ENCODE data around the gene LIPI. TPM values are rescaled to one million over a fixed set of nuclear protein-coding genes. Genes with fewer than 3 reads are reported as not detected.
"Not testable (repeated sequence)": the region's sequence is repeated elsewhere in the genome, so short reads cannot be mapped to it uniquely, and the experiment has no call there.

The LIPI gene
- total RNA-seq, 1 experiment from 2014 or later, result not detected

DNA sequence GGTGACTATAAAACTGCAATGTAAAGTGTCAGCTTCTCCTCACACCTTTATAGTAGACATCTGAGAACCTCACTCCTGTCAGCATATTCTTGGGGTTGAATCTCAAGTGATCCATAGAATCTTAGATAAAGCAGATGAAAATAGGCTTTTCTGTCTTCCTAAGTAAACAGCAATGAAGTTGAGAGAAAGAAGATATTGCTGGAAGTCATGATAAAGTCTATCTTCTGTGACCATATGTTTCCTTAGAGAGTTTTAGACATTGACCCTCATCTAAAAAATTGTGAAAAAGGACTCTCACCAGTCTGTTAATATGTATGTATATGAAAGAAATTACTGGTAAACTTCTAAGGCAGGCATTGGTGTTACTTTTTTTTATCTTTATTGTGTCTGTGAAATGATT, 66.8 kb downstream of the LIPI start:
- in situ Hi-C loops (cut with HindIII; ENCODE audit: low pct_unique_long_range_greater_than_20kb, low sequenced_read_pairs), result no loop called here

DNA sequence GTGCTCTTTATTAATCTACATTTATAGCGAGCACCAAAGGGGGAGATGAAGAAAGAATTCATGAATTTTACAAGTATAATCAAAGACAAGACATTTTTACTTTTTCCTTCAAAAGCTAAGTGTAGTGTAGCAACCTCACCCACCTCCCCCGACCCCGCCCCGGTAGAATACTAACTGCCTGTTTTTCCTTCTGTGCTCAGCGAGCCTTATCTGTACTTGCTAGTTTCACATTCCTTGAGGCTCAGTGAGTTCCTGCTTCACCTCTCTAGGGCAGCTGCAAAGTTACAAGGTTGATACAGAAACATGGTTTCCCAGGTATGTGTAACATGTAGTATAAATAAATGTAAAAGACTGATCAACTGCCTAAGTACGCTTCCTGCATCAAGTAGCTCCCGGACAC, 86.5 kb downstream of the LIPI start:
- DNase-seq (ENCODE audit: low read depth, low spot score), result no peak
- in situ Hi-C loops (cut with HindIII; ENCODE audit: low pct_unique_long_range_greater_than_20kb, low sequenced_read_pairs), result no loop called here

More for the DNA sequence above, 66.8 kb downstream of the LIPI start:
- no peak for DNase-seq (ENCODE audit: low read depth, low spot score)

DNA sequence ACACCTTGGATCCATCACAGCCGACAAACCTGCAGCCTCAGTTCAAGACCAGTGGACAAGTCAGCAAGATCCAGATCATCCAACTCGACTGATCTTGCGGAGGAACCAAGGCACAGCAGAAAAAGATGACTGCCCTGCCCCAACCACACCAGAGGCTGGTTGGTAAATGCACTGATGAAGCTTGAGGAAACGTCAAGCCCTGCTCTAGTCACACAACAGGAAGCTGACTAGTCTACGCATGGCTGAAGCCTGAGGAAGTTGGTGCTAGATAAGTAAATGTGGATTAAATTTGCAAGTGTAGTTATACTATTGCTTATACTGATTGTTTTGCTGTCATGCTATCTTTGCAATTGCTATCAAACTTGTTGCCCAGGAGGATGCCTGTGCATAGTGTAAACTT, 89.0 kb downstream of the LIPI start:
- DNase-seq (ENCODE audit: low read depth, low spot score), result no peak

DNA sequence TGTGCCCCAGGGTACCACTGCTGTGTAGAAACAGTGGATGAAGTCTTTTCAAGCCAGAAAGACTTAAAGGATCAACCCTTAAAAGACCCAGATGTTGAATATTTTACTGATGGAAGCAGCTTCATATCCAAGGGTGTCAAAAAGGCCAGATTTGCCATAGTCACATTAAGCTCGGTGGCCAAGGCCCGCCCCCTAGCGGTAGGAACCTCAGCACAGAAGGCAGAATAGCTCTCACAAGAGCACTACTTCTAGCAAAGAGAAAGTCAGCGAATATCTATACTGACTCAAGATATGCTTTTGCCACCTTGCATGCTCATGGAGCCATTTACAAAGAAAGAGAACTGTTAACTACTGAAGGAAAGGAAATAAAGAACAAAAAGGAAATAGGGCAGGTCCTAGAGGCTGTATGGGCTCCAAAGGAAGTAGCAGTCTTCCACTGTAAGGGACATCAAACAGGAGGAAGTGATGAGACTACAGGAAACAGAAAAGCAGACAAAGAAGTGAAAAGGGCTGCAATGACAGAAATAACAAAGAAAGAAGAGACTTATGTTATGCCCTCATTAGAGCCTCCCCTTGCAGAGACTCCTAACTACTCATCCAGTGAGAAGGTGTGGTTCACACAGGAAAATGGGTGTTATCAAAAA, 90.5 kb downstream of the LIPI start:
- in situ Hi-C loops (cut with HindIII; ENCODE audit: low pct_unique_long_range_greater_than_20kb, low sequenced_read_pairs), result no loop called here
- DNase-seq (ENCODE audit: low read depth, low spot score), result peak; percentile 67

More for the DNA sequence above, 89.0 kb downstream of the LIPI start:
- in situ Hi-C loops (cut with HindIII; ENCODE audit: low pct_unique_long_range_greater_than_20kb, low sequenced_read_pairs), result no loop called here

DNA sequence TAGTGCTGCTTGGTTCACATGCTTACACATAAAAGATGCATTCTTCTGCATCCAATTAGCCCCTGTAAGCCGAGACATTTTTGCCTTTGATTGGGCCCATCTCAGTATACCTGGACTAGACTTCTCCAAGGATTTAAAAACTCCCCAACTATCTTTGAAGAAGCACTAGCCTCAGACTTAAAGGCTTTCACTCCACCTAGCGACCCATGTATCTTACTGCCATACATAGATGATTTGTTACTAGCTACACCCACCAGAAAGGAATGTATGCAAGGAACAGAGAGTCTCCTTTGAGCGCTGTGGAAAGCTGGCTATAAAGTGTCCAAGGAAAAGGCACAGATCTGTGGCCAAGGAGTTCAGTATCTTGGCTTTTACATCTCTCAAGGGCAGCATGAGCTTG, 91.7 kb downstream of the LIPI start:
- peak; percentile 43 for DNase-seq (ENCODE audit: low read depth, low spot score)
- in situ Hi-C loops (cut with HindIII; ENCODE audit: low pct_unique_long_range_greater_than_20kb, low sequenced_read_pairs), result no loop called here

DNA sequence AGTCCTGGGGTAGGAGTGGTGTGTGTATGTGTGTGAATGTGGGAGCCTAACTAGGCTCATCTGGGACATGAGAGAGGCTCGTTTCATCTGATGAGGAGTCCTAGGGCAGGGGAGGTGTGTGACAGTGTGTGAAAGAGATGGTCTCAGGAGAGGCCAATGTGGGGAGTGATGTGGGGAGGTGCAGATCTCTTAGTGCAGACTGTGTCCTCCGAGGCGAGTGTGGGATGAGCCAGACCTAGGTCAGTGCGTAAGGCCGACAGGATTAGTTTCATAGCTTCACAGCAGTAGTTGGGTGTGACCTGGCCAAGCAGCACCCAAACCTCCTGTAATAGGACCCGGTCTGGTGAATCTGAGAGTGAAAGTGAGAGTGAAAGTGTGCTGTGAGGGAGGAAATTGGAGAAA, 94.7 kb downstream of the LIPI start:
- in situ Hi-C loops (cut with HindIII; ENCODE audit: low pct_unique_long_range_greater_than_20kb, low sequenced_read_pairs), result no loop called here

DNA sequence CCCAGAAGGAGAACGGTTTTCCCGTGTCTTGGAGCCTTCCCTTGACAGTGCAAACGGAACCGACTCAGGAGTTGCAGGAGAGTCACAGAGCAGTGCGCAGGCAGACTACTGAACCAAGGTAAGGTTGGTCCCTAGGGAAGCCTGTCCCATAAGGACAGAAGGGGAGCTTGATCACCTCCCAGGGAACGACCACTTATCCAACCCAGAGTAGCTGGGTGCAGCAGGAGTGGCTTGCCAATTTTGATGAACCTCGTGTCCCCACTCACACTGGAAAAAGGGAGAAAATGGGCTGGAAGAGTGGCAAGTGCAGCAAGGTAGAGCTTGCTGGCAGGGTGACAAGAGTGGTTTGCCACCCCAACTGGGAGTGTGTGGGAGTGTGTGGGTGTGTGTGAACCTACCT, 95.1 kb downstream of the LIPI start:
- no peak for DNase-seq (ENCODE audit: low read depth, low spot score)
- in situ Hi-C loops (cut with HindIII; ENCODE audit: low pct_unique_long_range_greater_than_20kb, low sequenced_read_pairs), result no loop called here

More for the DNA sequence above, 94.7 kb downstream of the LIPI start:
- DNase-seq (ENCODE audit: low read depth, low spot score), result no peak

DNA sequence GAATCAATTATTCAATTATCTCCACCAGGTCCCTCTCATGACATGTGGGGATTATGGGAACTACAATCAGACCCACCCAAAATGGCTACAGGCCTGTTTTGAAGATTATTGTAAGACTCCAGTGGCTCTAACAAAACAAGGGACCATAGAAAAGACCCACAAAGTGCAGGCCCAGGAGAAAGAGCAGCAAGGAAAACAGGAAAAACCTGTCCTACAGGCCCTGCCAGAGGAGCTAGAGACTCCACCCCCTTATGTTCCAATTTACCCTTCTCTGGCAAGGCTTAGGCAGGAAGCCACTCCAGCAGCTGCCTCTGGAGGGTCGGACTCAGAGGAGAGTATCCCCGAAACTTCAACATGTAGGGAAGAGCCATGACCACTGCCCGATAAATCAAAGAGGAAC, 96.5 kb downstream of the LIPI start:
- no peak for DNase-seq (ENCODE audit: low read depth, low spot score)
- in situ Hi-C loops (cut with HindIII; ENCODE audit: low pct_unique_long_range_greater_than_20kb, low sequenced_read_pairs), result no loop called here

DNA sequence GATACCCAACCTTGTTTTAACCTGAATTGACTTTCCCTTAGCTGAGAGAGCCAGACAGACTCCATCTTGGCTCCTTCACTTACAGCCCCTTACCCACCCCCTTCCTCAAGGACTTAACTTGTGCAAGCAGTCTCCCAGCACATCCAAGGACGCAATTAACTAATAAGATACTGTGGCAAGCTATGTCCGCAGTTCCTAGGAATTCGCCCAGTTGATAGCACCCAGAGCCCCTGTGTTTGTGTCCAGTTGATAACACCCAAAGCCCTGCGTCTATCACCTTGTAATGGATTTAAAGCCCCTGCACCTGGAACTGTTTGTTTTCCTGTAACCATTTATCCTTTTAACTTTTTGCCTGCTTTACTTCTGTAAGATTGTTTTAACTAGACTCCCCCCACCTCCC, 106.2 kb downstream of the LIPI start:
- in situ Hi-C loops (cut with HindIII; ENCODE audit: low pct_unique_long_range_greater_than_20kb, low sequenced_read_pairs); DNase-seq (ENCODE audit: low read depth, low spot score): not testable (repeated sequence)

DNA sequence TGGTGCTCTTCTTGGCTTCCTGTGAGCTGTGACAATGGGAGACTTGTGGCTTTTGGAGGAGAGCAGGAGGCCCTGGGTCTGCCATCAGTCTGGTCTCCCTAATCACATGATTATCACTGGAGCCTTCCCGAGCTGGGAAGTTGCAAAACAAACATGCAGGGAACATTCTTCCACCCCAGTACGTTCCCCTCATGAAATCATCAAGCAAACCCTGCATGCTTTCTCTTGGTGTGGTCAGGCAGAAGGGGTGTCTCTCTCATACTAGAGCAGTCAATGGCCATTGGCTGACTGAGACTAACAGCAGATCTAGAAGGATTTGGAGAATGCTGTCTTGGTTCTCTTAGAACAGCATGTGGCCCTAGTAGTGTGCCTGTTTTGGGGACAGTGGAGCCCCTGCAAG, 111.2 kb downstream of the LIPI start:
- DNase-seq (ENCODE audit: low read depth, low spot score), result no peak
- in situ Hi-C loops (cut with HindIII; ENCODE audit: low pct_unique_long_range_greater_than_20kb, low sequenced_read_pairs), result no loop called here

DNA sequence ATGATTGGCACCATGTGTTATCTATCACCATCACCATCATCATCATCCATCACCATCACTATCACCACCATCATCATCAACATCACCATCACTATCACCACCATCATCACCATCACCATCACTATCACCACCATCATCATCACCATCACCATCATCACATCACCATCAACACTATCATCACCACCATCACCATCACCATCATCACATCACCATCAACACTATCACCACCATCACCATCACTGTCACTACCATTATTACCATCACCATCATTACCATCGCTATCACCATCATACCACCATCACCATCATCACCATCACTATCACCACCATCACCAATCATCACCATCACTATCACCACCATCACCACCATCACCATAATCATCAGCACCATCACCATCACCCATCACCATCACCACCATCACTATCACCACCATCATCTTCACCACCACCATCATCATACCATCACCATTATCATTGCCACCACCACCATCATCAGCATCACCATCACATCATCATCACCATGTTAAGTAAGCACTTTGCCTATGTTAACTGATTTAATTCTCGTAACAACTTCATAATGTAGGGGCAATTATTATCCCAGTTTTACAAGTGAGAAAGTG, 112.8 kb downstream of the LIPI start:
- in situ Hi-C loops (cut with HindIII; ENCODE audit: low pct_unique_long_range_greater_than_20kb, low sequenced_read_pairs), result no loop called here
- no peak for DNase-seq (ENCODE audit: low read depth, low spot score)

DNA sequence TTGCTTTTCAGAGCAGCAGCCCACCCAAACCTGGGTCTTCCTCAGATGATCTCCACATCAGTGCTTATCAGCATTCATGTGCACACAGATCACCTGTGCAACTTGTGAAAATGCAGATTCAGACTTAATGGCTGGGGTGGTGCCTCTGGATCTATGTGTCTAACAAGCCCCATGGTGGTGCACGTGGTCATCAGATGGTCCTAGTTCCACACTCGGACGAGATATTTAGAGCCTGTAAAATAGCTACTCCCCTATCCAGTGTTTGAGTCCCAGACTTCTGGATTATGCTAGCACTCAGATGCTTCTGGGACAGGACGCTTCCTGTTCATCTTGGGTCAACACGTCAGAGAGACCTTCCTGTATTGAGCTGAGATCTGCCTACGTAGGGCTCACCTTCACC, 114.2 kb downstream of the LIPI start:
- no peak for DNase-seq (ENCODE audit: low read depth, low spot score)
- in situ Hi-C loops (cut with HindIII; ENCODE audit: low pct_unique_long_range_greater_than_20kb, low sequenced_read_pairs), result no loop called here

DNA sequence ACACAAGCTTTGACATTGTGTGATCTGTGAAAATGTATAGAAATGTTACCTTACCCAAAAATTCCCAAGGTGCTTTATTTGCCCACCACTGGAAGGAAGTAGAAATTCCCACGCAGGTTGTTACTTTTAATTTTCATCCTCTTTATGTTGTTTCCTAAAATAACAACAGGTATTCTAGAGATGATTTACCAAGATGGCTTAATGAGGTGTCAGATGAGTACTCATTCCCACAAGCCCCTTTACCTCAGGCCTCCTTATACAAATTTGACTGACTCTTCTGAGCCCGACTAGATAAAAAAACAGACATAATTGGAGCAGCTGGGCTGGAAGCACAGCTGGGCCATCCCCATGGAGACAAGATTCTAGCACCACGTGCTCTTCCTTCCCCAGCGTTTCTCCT, 114.6 kb downstream of the LIPI start:
- DNase-seq (ENCODE audit: low read depth, low spot score), result no peak

DNA sequence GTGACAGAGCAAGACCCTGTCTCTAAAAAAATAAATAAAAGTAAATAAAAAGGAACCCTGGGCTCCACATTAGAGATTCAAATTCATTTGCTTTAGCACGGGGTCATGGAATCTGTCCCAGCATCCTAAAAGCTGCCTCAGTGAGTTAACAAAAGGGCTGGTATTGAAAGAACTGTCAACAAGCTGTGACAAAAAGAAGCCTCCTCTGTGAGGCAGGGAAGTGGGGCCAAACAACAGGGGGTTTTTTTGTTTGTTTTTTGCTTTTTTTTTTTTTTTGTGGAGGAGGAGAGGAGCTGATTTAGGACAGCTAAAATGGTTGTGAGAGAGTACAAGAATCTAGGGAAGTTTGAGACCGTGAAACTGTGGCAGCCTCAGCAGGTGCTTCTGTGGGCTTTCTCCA, 115.7 kb downstream of the LIPI start:
- DNase-seq (ENCODE audit: low read depth, low spot score), result no peak
- in situ Hi-C loops (cut with HindIII; ENCODE audit: low pct_unique_long_range_greater_than_20kb, low sequenced_read_pairs), result no loop called here

More for the DNA sequence above, 114.6 kb downstream of the LIPI start:
- in situ Hi-C loops (cut with HindIII; ENCODE audit: low pct_unique_long_range_greater_than_20kb, low sequenced_read_pairs), result no loop called here

DNA sequence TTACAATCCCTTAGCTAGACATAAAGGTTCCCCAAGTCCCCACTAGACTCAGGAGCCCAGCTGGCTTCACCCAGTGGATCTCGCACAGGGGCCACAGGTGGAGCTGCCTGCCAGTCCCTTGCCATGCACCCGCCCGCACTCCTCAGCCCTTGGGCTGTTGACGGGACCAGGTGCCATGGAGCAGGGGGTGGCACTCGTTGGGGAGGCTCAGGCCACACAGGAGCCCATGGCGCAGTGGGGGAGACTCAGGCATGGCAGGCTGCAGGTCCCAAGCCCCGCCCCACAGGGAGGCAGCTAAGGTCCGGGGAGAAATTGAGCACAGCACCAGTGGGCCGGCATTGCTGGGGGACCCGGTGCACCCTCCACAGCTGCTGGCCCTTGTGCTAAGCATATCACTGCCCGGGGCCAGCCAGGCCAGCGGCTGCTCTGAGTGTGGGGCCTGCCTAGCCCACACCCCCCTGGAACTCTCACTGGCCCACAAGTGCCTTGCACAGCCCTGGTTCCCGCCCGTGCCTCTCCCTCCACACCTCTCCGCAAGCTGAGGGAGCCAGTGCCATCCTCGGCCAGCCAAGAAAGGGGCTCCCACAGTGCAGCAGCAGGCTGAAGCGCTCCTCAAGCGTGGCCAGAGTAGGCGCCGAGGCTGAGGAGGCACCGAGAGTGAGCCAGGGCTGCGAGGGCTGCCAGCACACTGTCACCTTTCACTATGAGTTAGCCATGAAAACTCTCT, 117.8 kb downstream of the LIPI start:
- in situ Hi-C loops (cut with HindIII; ENCODE audit: low pct_unique_long_range_greater_than_20kb, low sequenced_read_pairs), result no loop called here
- DNase-seq (ENCODE audit: low read depth, low spot score), result no peak

DNA sequence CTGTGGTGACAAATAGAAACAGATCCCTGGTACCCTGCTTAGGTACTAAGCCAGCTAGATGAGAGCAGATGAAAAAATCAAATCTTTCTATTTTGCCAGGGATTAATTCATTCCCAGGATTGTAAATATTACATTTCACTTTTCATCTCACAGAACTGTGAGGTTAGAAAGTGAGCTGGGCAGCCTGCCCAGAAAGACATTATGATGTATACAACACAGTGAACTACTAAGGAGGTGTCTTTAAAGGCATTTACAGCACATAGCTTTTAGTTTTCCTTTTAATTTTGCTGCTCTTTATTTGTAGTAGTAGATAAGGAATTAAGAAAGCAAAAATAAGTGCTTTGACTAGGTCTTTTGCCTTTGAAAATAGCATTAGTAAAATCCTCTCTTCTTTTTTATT, 120.6 kb downstream of the LIPI start:
- in situ Hi-C loops (cut with HindIII; ENCODE audit: low pct_unique_long_range_greater_than_20kb, low sequenced_read_pairs); DNase-seq (ENCODE audit: low read depth, low spot score): not testable (repeated sequence)

DNA sequence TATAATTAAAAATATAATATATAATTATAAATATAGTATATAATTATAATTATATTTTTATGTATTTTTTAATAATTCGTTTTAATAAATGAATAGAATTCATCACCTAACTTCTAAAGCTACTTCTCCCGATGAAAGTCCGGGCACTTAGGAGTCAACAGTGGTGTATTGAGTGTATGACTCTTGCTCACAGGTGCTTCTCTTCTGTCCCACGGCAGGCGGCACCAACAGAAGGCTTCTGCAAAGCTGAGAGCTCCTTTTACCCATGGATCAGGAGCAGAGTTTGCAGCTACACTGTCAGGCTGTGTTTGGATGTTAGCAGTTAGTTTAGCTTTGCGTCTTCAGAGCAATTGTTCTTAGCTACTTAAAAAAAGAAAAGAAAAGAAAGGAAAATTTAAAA, 122.4 kb downstream of the LIPI start:
- DNase-seq (ENCODE audit: low read depth, low spot score), result no peak
- in situ Hi-C loops (cut with HindIII; ENCODE audit: low pct_unique_long_range_greater_than_20kb, low sequenced_read_pairs), result no loop called here

DNA sequence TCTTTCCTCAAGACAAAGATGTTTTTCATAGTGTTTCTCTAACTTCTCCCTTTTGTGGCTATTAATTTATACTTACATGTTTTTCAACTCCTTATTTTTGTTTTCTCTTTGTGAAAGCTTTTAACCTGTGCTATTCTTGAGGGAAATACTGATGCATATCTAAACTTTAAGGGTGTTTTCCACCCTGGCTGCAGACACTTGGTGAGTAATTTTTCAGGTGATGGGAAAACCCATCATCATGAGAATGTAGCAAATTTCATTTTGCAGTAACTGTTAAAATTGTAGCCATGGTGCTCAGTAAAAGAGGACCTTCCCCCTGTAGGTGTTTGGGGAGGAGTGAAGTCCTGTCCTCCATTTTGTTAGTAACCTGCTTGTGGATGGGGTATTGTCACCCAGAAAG, 124.2 kb downstream of the LIPI start:
- no peak for DNase-seq (ENCODE audit: low read depth, low spot score)
- in situ Hi-C loops (cut with HindIII; ENCODE audit: low pct_unique_long_range_greater_than_20kb, low sequenced_read_pairs), result no loop called here

DNA sequence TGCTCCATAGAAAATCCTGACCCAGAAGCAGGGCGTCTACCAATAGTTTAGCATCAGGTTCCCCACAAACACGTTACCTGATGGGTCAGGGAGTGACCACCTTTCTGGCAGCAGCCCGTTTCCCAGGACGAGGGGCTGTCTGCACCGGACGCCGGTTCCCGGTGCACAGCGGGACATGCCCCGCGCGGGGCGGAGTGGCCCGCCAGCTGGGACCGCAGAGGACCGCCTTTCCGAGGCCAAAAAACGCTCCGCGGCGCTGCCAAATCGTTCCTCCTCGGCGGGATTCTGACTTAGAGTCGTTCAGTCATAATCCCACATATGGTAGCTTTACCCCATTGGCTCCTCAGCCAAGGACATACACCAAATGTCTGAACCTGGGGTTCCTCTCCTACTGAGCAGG, 126.1 kb downstream of the LIPI start:
- in situ Hi-C loops (cut with HindIII; ENCODE audit: low pct_unique_long_range_greater_than_20kb, low sequenced_read_pairs), result no loop called here
- DNase-seq (ENCODE audit: low read depth, low spot score), result no peak

Measured in SK-MEL-5 (cell line).